ENCODE results near the gene VCAM1.

VCAM1 gene

DNA sequence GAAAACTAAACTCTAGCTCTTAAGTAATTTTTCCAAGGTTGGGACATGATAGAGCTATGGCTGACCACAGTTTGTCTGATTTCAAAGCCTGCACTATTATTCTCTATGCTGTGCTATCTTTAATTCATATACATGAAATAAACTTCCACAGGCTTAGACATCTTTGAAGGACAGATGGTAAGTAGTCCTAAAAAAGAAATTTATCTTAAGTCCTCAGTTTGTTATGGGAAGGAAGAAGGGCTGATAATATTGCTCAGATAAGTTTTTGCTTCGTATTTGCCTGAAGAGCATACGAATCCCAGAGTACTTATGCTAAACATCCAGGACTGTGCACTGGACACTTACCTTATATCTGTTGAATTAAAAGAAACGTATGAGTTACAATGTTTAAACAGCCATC, 39.6 kb downstream of the VCAM1 start:
- H3K4me3 ChIP-seq (ENCODE audit: low read depth, low read length), result no peak overlapping the region
- DNase-seq (ENCODE audit: low read depth), result no peak
- TF ChIP-seq CTCF (IDR thresholded peaks at IDR 0.05; ENCODE audit: control insufficient read depth, extremely low read depth, insufficient read depth), result no peak

- TF ChIP-seq CTCF (IDR thresholded peaks at IDR 0.05; ENCODE audit: control insufficient read depth, extremely low read depth, insufficient read depth), result no peak
- no peak for DNase-seq (ENCODE audit: low read depth)
- no peak overlapping the region for H3K4me3 ChIP-seq (ENCODE audit: low read depth, low read length)
Measured at GRCh38 chr1:100760511-100760910, 41.0 kb downstream of the VCAM1 start.

GRCh38 chr1:100762461-100762860, 42.9 kb downstream of the VCAM1 start:
- no peak overlapping the region for H3K4me3 ChIP-seq (ENCODE audit: low read depth, low read length)
- TF ChIP-seq CTCF (IDR thresholded peaks at IDR 0.05; ENCODE audit: control insufficient read depth, extremely low read depth, insufficient read depth), result no peak
- no peak for DNase-seq (ENCODE audit: low read depth)

DNA sequence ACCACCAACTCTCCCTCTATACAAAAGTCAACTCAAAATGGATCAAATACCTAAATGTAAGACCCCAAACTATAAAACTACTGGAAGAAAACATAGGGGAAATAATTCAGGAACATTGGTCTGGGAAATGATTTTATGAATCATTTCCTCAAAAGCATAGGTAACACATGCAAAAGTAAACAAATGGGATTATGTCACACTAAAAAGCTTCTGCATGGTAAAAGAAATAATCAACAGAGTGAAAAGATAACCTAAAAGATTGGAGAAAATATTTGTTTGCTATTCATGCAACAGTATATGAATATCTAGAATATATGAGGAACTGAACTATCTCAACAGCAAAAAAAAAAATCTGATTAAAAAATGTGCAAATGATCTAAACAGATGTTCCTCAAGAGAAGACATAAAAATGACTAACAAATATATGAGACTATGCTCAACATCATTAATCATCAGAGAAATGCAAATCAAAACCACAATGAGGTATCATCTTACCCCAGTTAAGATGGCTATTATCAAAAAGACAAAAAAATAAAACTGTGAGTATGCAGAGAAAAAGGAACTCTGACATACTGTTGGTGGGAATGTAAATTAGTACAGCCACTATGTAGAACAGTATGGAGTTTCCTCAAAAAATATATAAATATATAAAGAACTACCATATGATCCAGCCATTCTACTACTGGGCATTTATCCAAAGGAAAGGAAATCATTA, 47.8 kb downstream of the VCAM1 start:
- H3K4me3 ChIP-seq (ENCODE audit: low read depth, low read length), result no peak overlapping the region
- no peak for TF ChIP-seq CTCF (IDR thresholded peaks at IDR 0.05; ENCODE audit: control insufficient read depth, extremely low read depth, insufficient read depth)
- no peak for DNase-seq (ENCODE audit: low read depth)

GRCh38 chr1:100769323-100769722, 49.8 kb downstream of the VCAM1 start:
- no peak overlapping the region for H3K4me3 ChIP-seq (ENCODE audit: low read depth, low read length)
- no peak for DNase-seq (ENCODE audit: low read depth)
- no peak for TF ChIP-seq CTCF (IDR thresholded peaks at IDR 0.05; ENCODE audit: control insufficient read depth, extremely low read depth, insufficient read depth)

DNA sequence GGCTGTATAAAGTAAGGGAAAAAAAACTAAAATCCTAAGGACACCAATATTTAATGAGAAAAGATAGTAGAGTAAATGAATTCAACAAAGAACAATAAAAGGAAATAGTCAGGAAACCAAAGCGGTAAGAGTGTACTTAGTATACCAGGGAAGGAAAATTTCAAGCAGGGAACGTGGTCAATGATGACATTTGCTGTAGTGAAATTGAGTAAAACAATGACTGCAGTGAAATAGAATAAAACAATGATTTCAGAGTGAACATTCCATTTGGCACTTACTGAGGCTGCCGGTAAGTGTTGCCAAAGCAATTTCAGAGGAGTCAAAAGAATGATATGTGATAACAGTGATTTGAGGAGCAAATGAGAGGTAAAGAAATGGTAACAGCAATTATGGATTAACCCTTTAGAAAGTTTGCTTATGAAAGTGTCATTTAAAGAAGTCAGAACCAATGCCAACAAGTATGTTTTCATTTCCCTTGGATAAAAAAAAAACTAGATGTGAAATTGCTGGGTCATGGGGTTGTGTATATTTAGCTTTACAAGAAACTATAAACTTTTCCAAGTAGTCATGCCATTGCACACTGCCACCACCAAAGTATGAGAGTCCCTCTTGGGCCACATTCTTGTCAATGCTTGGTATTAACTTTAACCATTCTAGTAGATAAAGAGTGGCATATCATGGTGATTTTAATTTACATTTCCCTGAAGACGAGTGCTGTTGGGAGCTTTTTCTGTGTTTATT, 50.5 kb downstream of the VCAM1 start:
- no peak for TF ChIP-seq CTCF (IDR thresholded peaks at IDR 0.05; ENCODE audit: control insufficient read depth, extremely low read depth, insufficient read depth)
- no peak for DNase-seq (ENCODE audit: low read depth)

More for the DNA sequence above, 50.5 kb downstream of the VCAM1 start:
- no peak overlapping the region for H3K4me3 ChIP-seq (ENCODE audit: low read depth, low read length)

Measured in LNCaP clone FGC (cell line).